AG04450 (cell line): ENCODE measurements around the gene CPXM2. TPM values are rescaled to one million over a fixed set of nuclear protein-coding genes. Genes with fewer than 3 reads are reported as not detected.

ENCODE experiments used
- CTCF ChIA-PET: fragments of 300-600, 350-600 bp; formaldehyde crosslinking; extraction: SDS; loops from one replicate; lab custom pipeline; 2022; ENCODE audit warnings: antibody characterized with exemption, inconsistent platforms; lab: Charles Lee
- POLR2A ChIA-PET: fragments of 350-600 bp; formaldehyde crosslinking; extraction: SDS; loops from one replicate; lab custom pipeline; 2021; ENCODE audit warnings: antibody characterized with exemption, inconsistent platforms; lab: Yijun Ruan, JAX
- DNase-seq: peaks from one replicate; pipeline ENCODE4 v3.0.0-alpha.2; 2011; ENCODE audit warnings: low read depth, low spot score
- H3K27ac ChIP-seq: one replicate; pipeline ENCODE4 v1.5.1; 2012; ENCODE audit warnings: low read depth, low read length, control low read depth
- H3K27me3 ChIP-seq: one replicate; pipeline ENCODE4 v1.6.0; 2012; ENCODE audit warnings: low read length; ENCODE audit not compliant: control insufficient read depth, insufficient read depth
- H3K4me3 ChIP-seq: 2 replicates; pipeline ENCODE4 v1.5.1; 2011; ENCODE audit warnings: mild to moderate bottlenecking, low read depth, low read length, control low read depth
- H3K9me3 ChIP-seq: 2 replicates; pipeline ENCODE4 v1.5.1; 2012; ENCODE audit warnings: low read length; ENCODE audit not compliant: control insufficient read depth, insufficient read depth
- polyA plus RNA-seq: library from polyadenylated mRNA; depleted of rRNA; stranded (reverse); fragments of >200 nt; gene quantifications from 2 replicates; pipeline ENCODE4 v1.2.3, GENCODE V29; 2011
- TF ChIP-seq, protein P1 (sequence below): IDR thresholded peaks from 2 replicates; pipeline ENCODE4 v1.5.1; 2011; ENCODE audit warnings: low read depth, low read length, control low read depth, inconsistent platforms

Gene CPXM2
- polyA plus RNA-seq, 1 experiment: not detected

GRCh38 chr10:123906296-123906695, 14.7 kb upstream of the CPXM2 start:
- Histone ChIP-seq H3K27me3 (no peaks in the 10 kb centered on the region), H3K27ac (no peak overlapping the region), H3K9me3 (peaks cover 65% of the 10 kb centered on the region), H3K4me3 (no peak overlapping the region)
- POLR2A ChIA-PET: no interaction called here
- CTCF ChIA-PET: no interaction called here
- no peak for DNase-seq
- TF ChIP-seq, protein P1, sequence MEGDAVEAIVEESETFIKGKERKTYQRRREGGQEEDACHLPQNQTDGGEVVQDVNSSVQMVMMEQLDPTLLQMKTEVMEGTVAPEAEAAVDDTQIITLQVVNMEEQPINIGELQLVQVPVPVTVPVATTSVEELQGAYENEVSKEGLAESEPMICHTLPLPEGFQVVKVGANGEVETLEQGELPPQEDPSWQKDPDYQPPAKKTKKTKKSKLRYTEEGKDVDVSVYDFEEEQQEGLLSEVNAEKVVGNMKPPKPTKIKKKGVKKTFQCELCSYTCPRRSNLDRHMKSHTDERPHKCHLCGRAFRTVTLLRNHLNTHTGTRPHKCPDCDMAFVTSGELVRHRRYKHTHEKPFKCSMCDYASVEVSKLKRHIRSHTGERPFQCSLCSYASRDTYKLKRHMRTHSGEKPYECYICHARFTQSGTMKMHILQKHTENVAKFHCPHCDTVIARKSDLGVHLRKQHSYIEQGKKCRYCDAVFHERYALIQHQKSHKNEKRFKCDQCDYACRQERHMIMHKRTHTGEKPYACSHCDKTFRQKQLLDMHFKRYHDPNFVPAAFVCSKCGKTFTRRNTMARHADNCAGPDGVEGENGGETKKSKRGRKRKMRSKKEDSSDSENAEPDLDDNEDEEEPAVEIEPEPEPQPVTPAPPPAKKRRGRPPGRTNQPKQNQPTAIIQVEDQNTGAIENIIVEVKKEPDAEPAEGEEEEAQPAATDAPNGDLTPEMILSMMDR: no peak

DNA sequence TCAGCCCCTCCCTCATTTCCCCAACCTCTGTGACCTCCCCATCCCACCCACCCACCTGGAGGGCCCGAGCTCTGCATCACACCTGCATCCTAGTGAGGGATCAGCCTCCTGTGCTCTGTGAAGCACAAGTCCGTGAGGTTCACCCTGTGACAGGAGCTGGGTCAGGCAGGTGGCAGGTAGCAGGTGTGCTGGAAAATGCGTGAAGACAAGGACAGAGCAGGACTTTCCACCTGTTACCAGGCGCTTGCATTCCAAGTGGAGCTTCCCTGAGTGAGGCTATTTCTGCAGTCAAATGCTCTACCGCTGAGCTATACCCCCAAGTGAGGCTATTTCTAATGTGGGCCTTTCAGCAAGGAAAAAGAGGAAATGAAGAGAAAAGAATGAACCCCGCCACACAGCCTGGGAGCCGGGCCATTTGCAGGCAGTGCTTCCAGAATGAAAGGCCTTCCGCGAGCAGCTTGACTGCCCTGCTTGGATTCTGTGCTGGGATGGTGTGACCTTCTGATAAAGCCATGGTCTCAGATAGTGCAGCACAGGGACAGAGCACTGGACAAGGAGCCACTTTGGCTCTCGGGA, 13.3 kb upstream of the CPXM2 start:
- no peak for DNase-seq
- Histone ChIP-seq H3K27me3 (no peaks in the 10 kb centered on the region), H3K9me3 (peaks cover 56% of the 10 kb centered on the region), H3K27ac (no peak overlapping the region), H3K4me3 (no peak overlapping the region)
- ChIA-PET CTCF (no interaction called here), POLR2A (no interaction called here)
- TF ChIP-seq, protein P1: no peak

GRCh38 chr10:123903621-123904020, 12.0 kb upstream of the CPXM2 start:
- Histone ChIP-seq H3K9me3 (peaks cover 51% of the 10 kb centered on the region), H3K27me3 (no peaks in the 10 kb centered on the region), H3K27ac (no peak overlapping the region), H3K4me3 (no peak overlapping the region)
- POLR2A ChIA-PET: no interaction called here
- no peak for DNase-seq
- TF ChIP-seq, protein P1: no peak
- CTCF ChIA-PET: no interaction called here

GRCh38 chr10:123901621-123902020, 10.0 kb upstream of the CPXM2 start:
- TF ChIP-seq, protein P1: no peak
- H3K9me3 ChIP-seq: peaks cover 50% of the 10 kb centered on the region
- POLR2A ChIA-PET: no interaction called here
- DNase-seq: no peak
- H3K27ac ChIP-seq: no peak overlapping the region
- no peaks in the 10 kb centered on the region for H3K27me3 ChIP-seq
- CTCF ChIA-PET: interaction anchor here (0.6 kb wide), 1 partner anchor 22 kb away, joined by 3 read pairs; no protein-coding TSS in a partner anchor
- H3K4me3 ChIP-seq: no peak overlapping the region

GRCh38 chr10:123897146-123897545, 5.5 kb upstream of the CPXM2 start:
- DNase-seq: no peak
- POLR2A ChIA-PET: no interaction called here
- H3K27me3 ChIP-seq: no peaks in the 10 kb centered on the region
- TF ChIP-seq, protein P1: no peak
- peaks cover 43% of the 10 kb centered on the region for H3K9me3 ChIP-seq
- H3K4me3 ChIP-seq: no peak overlapping the region
- CTCF ChIA-PET: no interaction called here
- no peak overlapping the region for H3K27ac ChIP-seq
